ENCODE measurements around the gene CMAS.

CMAS gene

GRCh38 chr12:22034709-22035506, 11.1 kb upstream of the CMAS start:
- no peak for DNase-seq (ENCODE audit: extremely low read depth, low read depth)
- TF ChIP-seq, protein P1, sequence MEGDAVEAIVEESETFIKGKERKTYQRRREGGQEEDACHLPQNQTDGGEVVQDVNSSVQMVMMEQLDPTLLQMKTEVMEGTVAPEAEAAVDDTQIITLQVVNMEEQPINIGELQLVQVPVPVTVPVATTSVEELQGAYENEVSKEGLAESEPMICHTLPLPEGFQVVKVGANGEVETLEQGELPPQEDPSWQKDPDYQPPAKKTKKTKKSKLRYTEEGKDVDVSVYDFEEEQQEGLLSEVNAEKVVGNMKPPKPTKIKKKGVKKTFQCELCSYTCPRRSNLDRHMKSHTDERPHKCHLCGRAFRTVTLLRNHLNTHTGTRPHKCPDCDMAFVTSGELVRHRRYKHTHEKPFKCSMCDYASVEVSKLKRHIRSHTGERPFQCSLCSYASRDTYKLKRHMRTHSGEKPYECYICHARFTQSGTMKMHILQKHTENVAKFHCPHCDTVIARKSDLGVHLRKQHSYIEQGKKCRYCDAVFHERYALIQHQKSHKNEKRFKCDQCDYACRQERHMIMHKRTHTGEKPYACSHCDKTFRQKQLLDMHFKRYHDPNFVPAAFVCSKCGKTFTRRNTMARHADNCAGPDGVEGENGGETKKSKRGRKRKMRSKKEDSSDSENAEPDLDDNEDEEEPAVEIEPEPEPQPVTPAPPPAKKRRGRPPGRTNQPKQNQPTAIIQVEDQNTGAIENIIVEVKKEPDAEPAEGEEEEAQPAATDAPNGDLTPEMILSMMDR (IDR thresholded peaks at IDR 0.05; ENCODE audit: low read depth, low read length, missing control alignments): no peak
- no peak overlapping the region for H3K4me3 ChIP-seq (replicated peaks; ENCODE audit: low read depth, low read length)

GRCh38 chr12:22037947-22038346, 8.1 kb upstream of the CMAS start:
- DNase-seq (ENCODE audit: extremely low read depth, low read depth): no peak
- TF ChIP-seq, protein P1 (IDR thresholded peaks at IDR 0.05; ENCODE audit: low read depth, low read length, missing control alignments): no peak
- H3K4me3 ChIP-seq (replicated peaks; ENCODE audit: low read depth, low read length): no peak overlapping the region

DNA sequence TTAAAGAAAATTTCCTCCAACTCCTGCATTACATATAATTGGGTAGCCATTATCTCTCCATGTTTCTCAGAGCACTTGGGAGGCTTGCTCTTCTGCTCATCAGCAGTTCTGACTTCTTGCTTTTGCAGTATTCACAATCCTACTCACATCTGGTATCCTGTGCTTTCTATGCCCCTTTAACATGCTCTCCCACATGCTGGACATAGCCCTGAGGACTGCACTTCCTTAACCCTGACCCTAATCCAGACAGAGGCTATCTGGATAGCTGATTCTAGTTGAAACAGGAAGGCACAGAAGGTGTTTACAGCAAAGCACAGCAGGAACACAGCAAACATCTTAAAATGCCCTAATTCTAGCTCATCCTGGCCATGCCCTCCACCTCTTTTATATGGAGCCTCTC, 7.3 kb upstream of the CMAS start:
- TF ChIP-seq, protein P1 (IDR thresholded peaks at IDR 0.05; ENCODE audit: low read depth, low read length, missing control alignments): no peak
- no peak for DNase-seq (ENCODE audit: extremely low read depth, low read depth)

GRCh38 chr12:22039361-22039760, 6.7 kb upstream of the CMAS start:
- no peak for DNase-seq (ENCODE audit: extremely low read depth, low read depth)
- TF ChIP-seq, protein P1 (IDR thresholded peaks at IDR 0.05; ENCODE audit: low read depth, low read length, missing control alignments): no peak
- H3K4me3 ChIP-seq (replicated peaks; ENCODE audit: low read depth, low read length): no peak overlapping the region

More for the DNA sequence above, 7.3 kb upstream of the CMAS start:
- no peak overlapping the region for H3K4me3 ChIP-seq (replicated peaks; ENCODE audit: low read depth, low read length)

GRCh38 chr12:22042976-22043669, 2.9 kb upstream of the CMAS start:
- TF ChIP-seq, protein P1 (IDR thresholded peaks at IDR 0.05; ENCODE audit: low read depth, low read length, missing control alignments): no peak
- DNase-seq (ENCODE audit: extremely low read depth, low read depth): no peak
- no peak overlapping the region for H3K4me3 ChIP-seq (replicated peaks; ENCODE audit: low read depth, low read length)

- no peak overlapping the region for H3K4me3 ChIP-seq (replicated peaks; ENCODE audit: low read depth, low read length)
- TF ChIP-seq, protein P1 (IDR thresholded peaks at IDR 0.05; ENCODE audit: low read depth, low read length, missing control alignments): no peak
- no peak for DNase-seq (ENCODE audit: extremely low read depth, low read depth)
Measured at GRCh38 chr12:22043943-22044342, 2.1 kb upstream of the CMAS start.
